CD4-positive, alpha-beta T cell treated with Interleukin-12 subunit alpha and Interleukin-12 subunit beta, for 1 hour (primary cell): Measurements from ENCODE around the gene CRYBG3.

Experiments used
- DNase-seq: peaks from one replicate; pipeline ENCODE4 v3.0.0-alpha.2; 2020

CRYBG3 gene

GRCh38 chr3:97979610-97980009 is 157.8 kb downstream of the CRYBG3 start:
- DNase-seq, result no peak

GRCh38 chr3:97981886-97982285 is 160.1 kb downstream of the CRYBG3 start:
- no peak for DNase-seq

- no peak for DNase-seq
These were observed 162.2 kb downstream of the CRYBG3 start for GRCh38 chr3:97983933-97984491.

- DNase-seq, result no peak
These were observed 165.5 kb downstream of the CRYBG3 start for GRCh38 chr3:97987306-97987705.

GRCh38 chr3:97988784-97989568 is 167.2 kb downstream of the CRYBG3 start:
- no peak for DNase-seq

- no peak for DNase-seq
These were observed 168.9 kb downstream of the CRYBG3 start for GRCh38 chr3:97990624-97991292.

- DNase-seq, result peak; percentile 29
These were observed 169.5 kb downstream of the CRYBG3 start for GRCh38 chr3:97991293-97991682.

- DNase-seq, result no peak
These were observed 170.8 kb downstream of the CRYBG3 start for GRCh38 chr3:97992547-97993173.

- DNase-seq, result no peak
These were observed 171.7 kb downstream of the CRYBG3 start for GRCh38 chr3:97993526-97993925.

GRCh38 chr3:97994328-97994945 is 172.6 kb downstream of the CRYBG3 start:
- DNase-seq, result no peak
